BJ (cell line): ENCODE data around the gene TGOLN2. TPM values are rescaled to one million over a fixed set of nuclear protein-coding genes. Genes with fewer than 3 reads are reported as not detected.
"Not testable (repeated sequence)": the region's sequence is repeated elsewhere in the genome, so short reads cannot be mapped to it uniquely, and the experiment has no call there.

Experiments
- CTCF ChIA-PET: fragments of 350-600 bp; formaldehyde crosslinking; extraction: SDS; loops from one replicate; lab custom pipeline; 2021; ENCODE audit warnings: antibody characterized with exemption, inconsistent platforms; lab: Yijun Ruan, JAX
- POLR2A ChIA-PET: fragments of 300-600 bp; sonication (Branson Sonifier 250); formaldehyde crosslinking; extraction: SDS; loops from one replicate; lab custom pipeline; 2021; ENCODE audit warnings: antibody characterized with exemption; lab: Charles Lee
- DNase-seq: peaks from one replicate; pipeline ENCODE4 v3.0.0-alpha.2; 2011; ENCODE audit warnings: low read depth
- H3K27me3 ChIP-seq: 2 replicates; pipeline ENCODE4 v1.6.0; 2011; ENCODE audit warnings: low read length; ENCODE audit not compliant: control insufficient read depth, insufficient read depth
- H3K36me3 ChIP-seq: 2 replicates; pipeline ENCODE4 v1.5.1; 2011; ENCODE audit warnings: low read length; ENCODE audit not compliant: control insufficient read depth, insufficient read depth
- H3K4me3 ChIP-seq: 2 replicates; pipeline ENCODE4 v1.5.1; 2011; ENCODE audit warnings: low read depth, mild to moderate bottlenecking, control low read depth, low read length
- polyA plus RNA-seq: library from polyadenylated mRNA; depleted of rRNA; stranded (reverse); fragments of >200 nt; gene quantifications from 2 replicates; pipeline ENCODE4 v1.2.3, GENCODE V29; 2011
- TF ChIP-seq, protein P1 (sequence below): IDR thresholded peaks from 2 replicates; pipeline ENCODE4 v1.5.1; 2011; ENCODE audit warnings: low read depth, mild to moderate bottlenecking, control low read depth, inconsistent platforms, low read length, moderate library complexity; ENCODE audit not compliant: insufficient read depth

TGOLN2 gene
- polyA plus RNA-seq, 1 experiment = 132 TPM

DNA sequence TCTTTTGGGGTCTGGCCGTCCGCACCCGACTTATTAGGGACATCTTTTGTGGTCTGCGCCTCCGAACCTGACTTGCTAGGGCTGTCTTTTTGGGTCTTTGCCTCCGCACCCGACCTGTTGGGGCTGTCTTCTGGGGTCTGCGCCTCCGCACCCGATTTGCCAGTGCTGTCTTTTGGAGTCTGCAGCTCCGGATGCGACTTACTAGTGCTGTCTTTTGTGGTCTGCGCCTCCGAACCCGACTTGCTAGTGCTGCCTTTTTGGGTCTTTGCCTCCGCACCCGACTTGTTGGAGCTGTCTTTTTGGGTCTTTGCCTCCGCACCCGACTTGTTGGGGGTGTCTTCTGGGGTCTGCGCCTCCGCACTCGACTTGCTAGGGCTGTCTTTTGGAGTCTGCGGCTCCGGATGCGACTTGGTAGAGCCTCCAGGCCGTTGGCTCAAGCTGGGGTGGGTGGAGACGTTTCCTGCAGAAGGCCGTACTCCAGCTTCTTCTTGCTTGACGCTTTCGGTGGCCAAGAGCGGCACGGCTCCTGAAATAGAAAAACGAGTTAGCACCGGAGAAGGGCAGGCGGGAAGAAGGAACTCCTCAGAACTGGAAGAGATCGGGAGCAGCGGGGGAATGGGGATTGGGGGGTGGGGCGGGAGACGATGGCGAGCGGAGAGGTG lies 498 bp downstream of the TGOLN2 start:
- ChIA-PET CTCF (interaction anchor here (0.9 to 1.0 kb wide), 2 partner anchors 92 to 249 kb away, joined by 3 read pairs; no protein-coding TSS in a partner anchor), POLR2A (interaction anchor here (0.5 kb wide), 1 partner anchor 236 kb away, joined by 5 read pairs; no protein-coding TSS in a partner anchor)
- Histone ChIP-seq H3K4me3 (peak overlapping the region; percentile 66), H3K27me3 (no peaks in the 10 kb centered on the region), H3K36me3 (peaks cover 6% of the 10 kb centered on the region)
- TF ChIP-seq, protein P1, sequence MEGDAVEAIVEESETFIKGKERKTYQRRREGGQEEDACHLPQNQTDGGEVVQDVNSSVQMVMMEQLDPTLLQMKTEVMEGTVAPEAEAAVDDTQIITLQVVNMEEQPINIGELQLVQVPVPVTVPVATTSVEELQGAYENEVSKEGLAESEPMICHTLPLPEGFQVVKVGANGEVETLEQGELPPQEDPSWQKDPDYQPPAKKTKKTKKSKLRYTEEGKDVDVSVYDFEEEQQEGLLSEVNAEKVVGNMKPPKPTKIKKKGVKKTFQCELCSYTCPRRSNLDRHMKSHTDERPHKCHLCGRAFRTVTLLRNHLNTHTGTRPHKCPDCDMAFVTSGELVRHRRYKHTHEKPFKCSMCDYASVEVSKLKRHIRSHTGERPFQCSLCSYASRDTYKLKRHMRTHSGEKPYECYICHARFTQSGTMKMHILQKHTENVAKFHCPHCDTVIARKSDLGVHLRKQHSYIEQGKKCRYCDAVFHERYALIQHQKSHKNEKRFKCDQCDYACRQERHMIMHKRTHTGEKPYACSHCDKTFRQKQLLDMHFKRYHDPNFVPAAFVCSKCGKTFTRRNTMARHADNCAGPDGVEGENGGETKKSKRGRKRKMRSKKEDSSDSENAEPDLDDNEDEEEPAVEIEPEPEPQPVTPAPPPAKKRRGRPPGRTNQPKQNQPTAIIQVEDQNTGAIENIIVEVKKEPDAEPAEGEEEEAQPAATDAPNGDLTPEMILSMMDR = no peak
- no peak for DNase-seq

DNA sequence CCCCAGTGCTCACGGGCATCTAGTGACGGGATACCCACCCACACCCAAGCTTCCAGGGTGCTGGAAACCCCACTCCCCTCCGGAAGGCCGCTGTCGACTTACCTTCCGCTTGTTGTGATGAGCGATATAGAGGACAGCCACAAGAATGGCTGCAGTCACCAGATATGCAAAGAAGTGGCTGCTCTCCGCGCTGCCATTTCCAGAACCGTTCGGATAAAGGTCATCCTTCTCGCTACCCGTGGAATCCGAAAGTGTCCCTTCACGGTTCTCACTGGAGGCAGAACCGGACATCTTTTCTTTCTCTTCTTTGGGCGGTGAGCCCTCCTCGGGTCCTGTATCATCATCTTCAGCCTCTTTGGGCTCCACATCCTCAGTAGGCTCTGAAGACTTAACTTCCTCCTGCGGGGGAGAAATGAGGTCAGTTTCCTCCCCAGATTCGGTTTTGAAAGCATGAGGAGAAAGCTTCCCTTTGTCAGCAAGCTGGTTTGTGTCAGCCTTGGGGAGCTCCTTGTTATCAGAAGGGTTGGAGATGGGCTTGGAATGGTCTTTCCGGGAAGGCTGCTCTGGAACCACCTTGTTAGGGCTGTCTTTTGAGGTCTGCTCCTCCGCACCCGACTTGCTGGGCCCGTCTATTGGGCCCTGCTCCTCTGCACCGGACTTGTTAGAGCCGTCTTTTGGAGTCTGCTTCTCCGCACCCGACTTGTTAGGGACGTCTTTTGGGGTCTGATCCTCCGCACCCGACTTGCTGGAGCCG lies 1.2 kb downstream of the TGOLN2 start:
- ChIA-PET CTCF (interaction anchor here (1.0 to 1.1 kb wide), 2 partner anchors 94 to 248 kb away, joined by 3 read pairs; no protein-coding TSS in a partner anchor), POLR2A (interaction anchor here (0.5 kb wide), 1 partner anchor 237 kb away, joined by 5 read pairs; no protein-coding TSS in a partner anchor)
- Histone ChIP-seq H3K4me3 (peak overlapping the region; percentile 66), H3K27me3 (no peaks in the 10 kb centered on the region), H3K36me3 (peaks cover 9% of the 10 kb centered on the region)
- TF ChIP-seq, protein P1 = no peak
- DNase-seq = no peak

DNA sequence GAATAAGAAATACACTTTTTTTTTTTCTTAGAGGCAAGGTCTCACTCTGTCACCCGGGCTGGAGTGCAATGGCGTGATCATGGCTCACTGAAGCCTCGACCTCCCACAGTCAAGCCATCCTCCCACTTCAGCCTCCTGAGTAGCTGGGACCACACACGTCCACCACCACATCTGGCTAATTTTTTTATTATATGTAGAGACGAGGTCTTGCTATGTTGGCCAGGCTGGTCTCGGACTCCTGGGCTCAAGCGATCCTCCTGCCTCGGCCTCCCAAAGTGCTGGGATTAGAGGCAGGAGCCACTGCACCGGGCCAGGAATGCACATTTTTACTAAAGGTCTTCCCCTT lies 2.4 kb downstream of the TGOLN2 start:
- H3K4me3 ChIP-seq = peak overlapping the region; percentile 66
- POLR2A ChIA-PET = no interaction called here
- TF ChIP-seq, protein P1 = no peak
- CTCF ChIA-PET = interaction anchor here (1.1 to 1.3 kb wide), 2 partner anchors 95 to 259 kb away, joined by 3 to 4 read pairs; no protein-coding TSS in a partner anchor
- peaks cover 11% of the 10 kb centered on the region for H3K36me3 ChIP-seq
- no peaks in the 10 kb centered on the region for H3K27me3 ChIP-seq
- DNase-seq = no peak

DNA sequence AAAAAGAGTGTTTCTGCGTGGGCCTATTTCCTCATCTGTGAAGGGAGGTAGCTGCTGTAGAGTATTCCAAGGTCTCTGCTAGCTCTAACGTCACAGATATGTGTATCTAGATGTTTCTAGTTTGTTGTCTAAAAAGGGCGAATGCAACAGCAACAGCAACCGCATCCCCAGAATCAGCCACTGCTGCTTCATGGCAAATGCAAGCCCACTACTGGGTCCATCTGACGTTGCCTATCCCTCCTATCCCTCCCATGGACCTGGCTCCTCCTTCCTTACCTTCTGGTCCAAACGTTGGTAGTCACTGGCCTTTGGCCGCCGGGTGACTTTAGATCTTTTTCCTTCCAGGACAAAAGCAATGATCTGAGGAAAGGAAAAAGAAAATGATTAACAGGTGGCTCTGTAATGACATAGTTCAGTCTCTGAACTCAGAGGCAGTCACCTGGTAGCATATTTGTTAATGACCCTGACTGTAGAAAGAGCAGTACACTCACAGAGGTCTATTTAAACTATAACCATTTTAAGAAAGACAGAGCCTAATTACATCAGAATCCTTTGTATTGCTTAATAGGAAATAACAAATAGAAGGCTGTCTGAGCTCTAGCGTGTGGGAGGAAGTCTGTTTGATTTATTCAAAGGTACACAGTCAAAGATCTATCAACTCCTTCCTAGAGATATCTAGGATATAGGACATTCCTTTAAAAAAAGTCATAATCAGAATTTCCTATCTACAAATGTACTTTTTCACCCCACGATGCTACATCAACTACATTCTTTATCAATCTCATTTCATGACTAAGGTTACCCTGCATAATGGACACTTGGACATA lies 2.9 kb downstream of the TGOLN2 start:
- ChIA-PET POLR2A (no interaction called here), CTCF (interaction anchor here (1.3 kb wide), 1 partner anchor 258 kb away, joined by 4 read pairs; no protein-coding TSS in a partner anchor)
- no peak for DNase-seq

DNA sequence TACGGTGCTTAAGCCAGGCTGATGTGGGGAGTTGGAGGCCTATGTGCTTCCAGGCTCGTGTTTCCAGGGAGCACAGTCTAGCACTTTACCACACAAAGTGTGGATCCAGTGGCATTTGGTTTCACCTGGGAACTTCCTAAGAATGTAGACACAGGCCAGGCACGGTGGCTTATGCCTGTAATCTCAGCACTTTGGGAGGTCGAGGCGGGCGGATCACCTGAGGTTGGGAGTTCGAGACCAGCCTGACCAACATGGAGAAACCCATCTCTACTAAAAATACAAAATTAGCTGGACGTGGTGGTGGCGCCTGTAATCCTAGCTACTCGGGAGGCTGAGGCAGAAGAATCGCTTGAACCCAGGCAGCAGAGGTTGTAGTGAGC lies 3.8 kb downstream of the TGOLN2 start:
- H3K4me3 ChIP-seq, CTCF ChIA-PET, DNase-seq, H3K27me3 ChIP-seq: not testable (repeated sequence)
- POLR2A ChIA-PET = interaction anchor here (0.6 kb wide), 1 partner anchor 266 kb away, joined by 4 read pairs; no protein-coding TSS in a partner anchor
- peaks cover 12% of the 10 kb centered on the region for H3K36me3 ChIP-seq

More for the DNA sequence above, 2.9 kb downstream of the TGOLN2 start:
- H3K36me3 ChIP-seq = peaks cover 12% of the 10 kb centered on the region
- H3K4me3 ChIP-seq = peak overlapping the region; percentile 66
- no peaks in the 10 kb centered on the region for H3K27me3 ChIP-seq
- TF ChIP-seq, protein P1 = no peak
